Stimulated activated CD4-positive, alpha-beta T cell treated with anti-CD3 and anti-CD28 coated beads, Interleukin-4, amount 100 ng/mL, for 24 hours (primary cell): ENCODE measurements around the gene SCN3A.

Source experiments
- DNase-seq: peaks from one replicate; pipeline ENCODE4 v3.0.0-alpha.2; 2020

SCN3A gene

GRCh38 chr2:165109915-165110314, 93.9 kb downstream of the SCN3A start:
- no peak for DNase-seq

GRCh38 chr2:165105926-165106325, 97.9 kb downstream of the SCN3A start:
- no peak for DNase-seq

DNA sequence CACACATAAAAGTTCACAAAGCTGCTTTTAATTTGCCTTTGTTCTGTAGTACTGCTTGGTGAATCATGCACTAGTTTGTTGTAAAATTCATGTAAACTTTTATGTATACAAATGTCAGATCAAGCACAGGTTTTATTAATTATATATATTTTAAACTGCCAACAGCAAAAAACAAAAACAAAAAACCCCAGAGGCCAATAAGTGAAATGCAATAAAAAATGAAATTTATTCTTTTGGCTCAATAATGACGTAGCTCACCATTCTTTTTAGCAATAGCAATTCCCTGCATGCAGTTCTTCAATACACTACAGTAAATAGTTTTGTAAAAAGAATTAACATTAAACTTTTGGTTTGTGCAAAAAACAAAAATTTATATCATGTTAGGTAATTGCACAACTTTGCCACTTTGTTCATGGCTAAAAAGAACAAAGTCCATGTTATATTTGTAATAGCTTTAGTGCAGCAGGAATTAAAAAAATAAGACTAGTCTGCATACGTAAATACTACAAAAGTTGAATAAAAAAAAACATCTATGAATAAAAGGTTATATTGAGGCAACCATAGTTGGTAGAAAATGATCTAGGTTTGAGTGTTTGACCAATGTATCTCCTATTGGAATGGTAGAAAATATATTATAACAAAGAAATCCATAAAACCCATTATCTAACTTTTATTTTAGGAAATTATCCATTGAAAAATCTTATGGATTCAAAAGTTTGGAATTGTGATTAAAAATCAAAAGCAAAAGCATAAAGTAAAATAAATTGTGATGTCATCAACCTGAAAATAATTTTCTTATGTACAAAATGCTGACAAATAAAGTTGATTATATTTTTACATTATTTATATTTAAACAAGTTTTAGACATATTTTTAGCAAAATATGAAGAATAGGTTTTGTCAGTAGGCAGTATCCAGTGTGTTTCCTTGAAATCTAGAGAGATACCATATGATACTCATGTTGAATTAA, 115.6 kb downstream of the SCN3A start:
- no peak for DNase-seq

DNA sequence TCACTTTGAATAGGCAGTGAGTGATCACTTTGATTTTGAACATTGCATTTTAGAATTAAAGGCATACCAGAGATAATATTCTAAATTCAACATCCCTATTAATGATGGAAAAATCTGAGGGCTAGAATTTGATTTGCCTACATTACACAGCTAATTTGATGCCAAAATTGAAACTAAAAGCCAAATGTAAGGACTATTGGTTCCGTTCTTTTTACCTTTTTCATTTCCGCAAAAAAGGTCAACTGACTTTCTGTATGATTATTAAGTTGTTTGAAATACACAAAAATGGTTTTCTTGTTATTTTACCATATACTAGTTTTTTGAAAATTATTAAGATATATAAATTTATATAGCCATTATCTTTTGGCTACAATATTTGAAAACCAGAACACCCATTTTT, 117.5 kb downstream of the SCN3A start:
- DNase-seq = no peak

DNA sequence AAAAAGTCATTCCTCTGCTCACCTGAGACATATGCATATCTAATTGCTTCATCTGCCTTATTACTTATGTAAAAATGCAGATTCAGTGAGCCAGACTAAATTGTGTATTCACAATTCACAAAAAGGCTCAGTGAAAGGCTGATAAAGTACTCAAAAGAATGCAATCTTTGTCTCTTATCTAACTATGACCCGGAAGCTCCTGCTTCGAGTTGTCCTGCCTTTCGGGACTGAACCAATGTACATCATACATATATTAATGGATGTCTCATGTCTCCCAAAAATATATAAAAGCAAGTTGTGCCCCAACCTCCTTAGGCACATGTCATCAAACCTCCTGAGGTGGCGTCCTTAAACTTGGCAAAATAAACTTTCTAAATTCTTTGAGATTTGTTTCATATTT, 120.5 kb downstream of the SCN3A start:
- DNase-seq = no peak

DNA sequence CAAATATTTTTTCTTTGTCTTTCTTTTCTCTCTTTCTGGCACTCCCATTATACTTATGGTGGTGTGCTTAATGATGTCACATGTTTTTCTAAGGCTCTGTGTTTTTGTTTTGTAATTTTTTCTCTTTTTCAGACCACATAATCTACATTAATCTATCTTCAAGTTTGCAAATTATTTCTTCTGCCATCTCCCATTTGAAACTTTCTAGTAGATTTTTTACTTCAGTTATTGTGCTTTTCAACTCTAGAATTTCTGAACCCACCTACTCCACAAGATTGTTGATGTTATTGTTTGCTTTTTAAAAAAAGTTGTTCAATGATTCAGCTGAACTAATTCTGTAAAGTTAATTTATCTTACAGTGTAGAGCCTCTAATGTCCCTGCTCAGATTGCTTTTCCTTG, 121.4 kb downstream of the SCN3A start:
- DNase-seq = no peak

- DNase-seq = no peak
These were observed 122.6 kb downstream of the SCN3A start for GRCh38 chr2:165081276-165081675.

- no peak for DNase-seq
These were observed 124.4 kb downstream of the SCN3A start for GRCh38 chr2:165079432-165079831.

GRCh38 chr2:165078913-165079312, 124.9 kb downstream of the SCN3A start:
- no peak for DNase-seq

DNA sequence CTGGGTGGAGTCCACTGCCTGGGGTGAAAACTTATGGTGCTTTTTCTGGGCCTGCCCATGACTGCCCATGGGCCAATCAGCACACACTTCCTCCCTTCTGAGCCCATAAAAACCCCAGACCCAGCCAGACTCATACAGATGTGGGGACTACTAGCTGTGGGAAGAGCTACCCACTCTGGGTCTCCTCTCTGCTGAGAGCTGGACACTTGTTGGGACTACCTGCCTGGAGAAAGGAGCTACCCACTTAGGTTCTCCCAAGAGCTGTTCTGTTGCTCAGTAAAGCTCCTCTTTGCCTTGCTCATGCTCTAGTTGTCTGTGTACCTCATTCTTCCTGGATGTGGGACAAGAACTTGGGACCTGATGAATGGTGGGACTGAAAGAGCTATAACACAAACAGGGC, 129.0 kb downstream of the SCN3A start:
- DNase-seq = no peak

GRCh38 chr2:165074323-165074722, 129.5 kb downstream of the SCN3A start:
- no peak for DNase-seq

- no peak for DNase-seq
These were observed 133.8 kb downstream of the SCN3A start for GRCh38 chr2:165070076-165070475.

GRCh38 chr2:165069151-165069550, 134.7 kb downstream of the SCN3A start:
- no peak for DNase-seq

DNA sequence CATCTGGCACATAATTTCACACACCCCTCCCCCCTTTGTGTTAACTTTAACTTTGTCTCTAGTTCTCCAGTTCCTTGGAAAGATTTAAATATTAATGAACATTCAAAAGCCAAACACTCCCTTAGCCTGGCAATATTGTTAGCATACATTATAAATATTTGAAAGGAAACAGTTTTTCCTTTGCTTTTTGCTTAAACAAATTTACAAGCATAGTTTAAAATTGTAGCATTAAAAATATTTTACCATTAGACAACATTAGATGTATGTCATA, 135.4 kb downstream of the SCN3A start:
- no peak for DNase-seq

DNA sequence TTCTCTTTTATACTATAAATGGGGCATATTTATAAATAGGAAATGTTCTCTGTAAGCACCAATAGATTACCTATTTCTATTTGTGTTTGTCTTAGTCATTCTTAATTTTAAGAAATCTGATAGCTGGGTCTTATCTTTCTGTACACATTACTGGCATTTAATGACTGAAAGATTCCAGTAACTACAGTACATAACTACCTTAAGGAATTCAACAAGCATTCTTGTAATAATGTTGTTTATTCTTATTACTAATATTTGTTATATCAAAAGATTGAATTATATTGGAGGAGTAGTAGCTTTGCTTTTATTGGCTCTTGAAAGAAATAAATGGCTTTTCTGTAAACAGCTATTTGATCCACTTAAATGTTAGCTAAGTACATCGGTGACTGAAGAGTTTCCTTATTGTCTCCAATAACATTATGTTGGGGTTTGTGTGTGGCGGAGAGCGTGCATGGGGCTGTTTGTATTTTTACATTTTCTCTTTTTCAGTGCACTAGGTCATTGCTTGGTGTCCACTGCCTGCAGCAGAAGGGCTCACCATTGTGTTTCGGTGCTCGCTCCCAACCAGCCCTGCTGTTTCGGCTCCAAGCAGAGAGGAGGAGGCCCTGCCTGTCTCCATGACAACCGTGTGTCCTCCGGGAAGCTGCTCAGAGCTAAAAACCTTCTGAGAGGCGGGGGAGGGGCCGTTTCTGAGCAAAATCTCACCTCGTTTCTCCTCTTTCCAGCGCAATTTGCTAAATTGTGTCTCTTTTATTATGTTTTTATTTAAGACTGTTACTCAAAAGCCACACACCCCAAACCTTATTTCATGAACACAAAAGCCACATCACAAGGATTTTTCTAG, 136.0 kb downstream of the SCN3A start:
- no peak for DNase-seq

DNA sequence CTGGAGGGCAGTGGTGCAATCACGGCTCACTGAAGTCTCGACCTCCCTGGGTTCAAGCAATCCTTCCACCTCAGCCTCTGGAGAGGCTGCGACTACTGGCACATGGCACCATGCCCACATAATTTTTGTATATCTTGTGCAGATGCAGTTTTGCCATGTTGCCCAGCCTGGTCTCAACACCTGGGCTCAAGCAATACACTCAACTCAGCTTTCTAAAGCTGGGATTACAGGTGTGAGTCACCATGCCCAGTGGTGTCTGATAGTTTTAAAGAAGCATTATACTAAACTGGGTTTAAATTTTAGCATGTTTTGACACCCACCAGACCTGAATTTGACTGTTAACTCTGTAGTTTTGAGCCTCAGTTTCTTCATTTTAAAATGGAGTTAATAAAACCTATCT, 139.1 kb downstream of the SCN3A start:
- DNase-seq = no peak

GRCh38 chr2:165060411-165060810, 143.4 kb downstream of the SCN3A start:
- no peak for DNase-seq

GRCh38 chr2:165058476-165059265, 145.2 kb downstream of the SCN3A start:
- DNase-seq = no peak

DNA sequence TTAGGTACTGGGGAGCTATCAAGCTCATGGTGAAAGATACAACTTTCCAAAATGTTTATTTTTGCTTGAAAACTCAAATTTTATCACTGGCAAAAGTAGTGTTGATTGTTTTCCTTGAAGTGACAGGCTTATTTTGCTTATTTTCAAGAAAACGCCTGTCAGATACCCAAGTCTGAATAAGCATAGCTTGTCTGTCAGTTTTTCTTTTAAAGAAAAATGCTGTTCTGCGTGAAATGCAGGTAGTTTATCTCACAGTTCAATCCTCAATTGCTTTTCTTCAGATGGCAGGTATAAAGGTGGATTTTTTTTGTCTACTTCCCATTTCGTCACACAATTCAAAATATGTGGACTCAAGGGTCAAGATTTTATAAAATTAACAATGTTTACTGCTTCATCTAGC, 145.9 kb downstream of the SCN3A start:
- DNase-seq = no peak

- DNase-seq = no peak
These were observed 146.5 kb downstream of the SCN3A start for GRCh38 chr2:165057308-165057707.

DNA sequence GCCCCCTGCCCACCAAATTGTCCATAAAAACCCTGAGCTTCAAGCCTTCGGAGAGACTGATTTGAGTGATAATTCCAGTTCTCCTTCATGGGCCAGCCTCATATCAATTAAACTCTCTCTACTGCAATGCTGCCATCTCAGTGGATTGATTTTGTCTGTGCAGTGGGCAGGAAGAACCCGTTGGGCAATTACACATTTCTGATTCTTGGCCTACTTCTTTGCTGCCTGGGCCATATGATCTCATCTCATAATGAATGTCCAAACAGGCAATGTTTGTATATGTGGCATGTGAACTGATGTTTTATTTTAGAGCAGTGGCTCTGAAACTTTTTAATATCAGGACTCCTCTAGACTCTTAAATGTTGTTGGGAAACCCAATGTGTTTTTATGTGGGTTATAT, 147.3 kb downstream of the SCN3A start:
- DNase-seq = no peak

DNA sequence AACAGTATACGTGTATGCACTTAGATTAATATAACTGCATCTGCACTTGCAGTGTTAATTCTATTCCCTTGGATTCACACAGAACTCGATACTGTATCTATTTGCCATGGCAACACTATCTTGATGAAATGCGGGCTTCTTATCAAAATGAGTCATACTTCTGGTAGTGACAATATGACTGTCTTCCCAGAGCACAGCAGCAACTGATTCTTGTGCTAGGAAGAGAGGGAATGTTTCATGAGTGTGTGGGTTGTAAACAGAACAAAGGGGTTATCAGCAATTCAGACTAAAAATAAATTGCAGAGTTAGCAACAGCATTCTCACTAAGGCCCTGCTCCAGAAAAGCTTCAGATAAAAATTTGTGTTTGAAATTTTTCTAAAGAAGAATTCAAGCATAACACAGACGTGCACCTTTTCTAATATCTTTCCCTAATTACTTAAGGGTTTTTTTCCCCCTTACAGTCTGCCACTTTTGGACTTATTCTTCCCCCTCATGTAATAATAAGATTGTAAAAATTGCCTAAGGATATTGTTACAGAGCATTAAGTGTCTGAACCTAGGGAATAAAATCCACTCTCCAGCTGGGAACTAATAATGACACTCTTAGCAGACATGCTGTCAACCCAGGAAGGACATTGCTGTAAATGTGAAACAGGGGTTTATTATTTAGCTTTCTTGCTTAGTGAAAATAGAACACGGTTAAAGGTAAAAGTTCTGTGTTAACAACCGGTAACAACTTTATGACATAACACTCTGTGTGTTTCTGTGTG, 148.6 kb downstream of the SCN3A start:
- DNase-seq = no peak

DNA sequence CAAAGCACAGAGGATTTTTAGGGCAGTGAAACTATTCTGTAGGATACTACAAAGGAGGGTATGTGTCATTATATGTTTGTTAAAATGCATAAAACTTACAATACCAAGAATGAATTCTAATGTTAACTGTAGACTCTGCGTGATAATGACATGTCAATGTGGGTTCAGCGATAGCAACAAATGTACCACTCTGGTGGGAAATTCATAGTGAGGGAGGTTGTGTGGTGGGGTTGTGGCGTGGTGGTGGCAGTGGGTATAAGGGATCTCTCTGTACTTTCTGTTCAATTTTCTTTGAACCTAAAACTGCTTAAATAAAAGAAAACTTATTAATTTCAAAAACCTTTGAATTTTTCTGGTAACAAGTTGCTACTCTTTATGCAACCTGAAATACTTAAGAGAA, 149.2 kb downstream of the SCN3A start:
- no peak for DNase-seq
